GM18517 (cell line): ENCODE measurements around the gene TTC9B.
"Not testable (repeated sequence)": the region's sequence is repeated elsewhere in the genome, so short reads cannot be mapped to it uniquely, and the experiment has no call there.

ENCODE experiments used
- ATAC-seq: cut with Tn5 transposase; IDR thresholded peaks from one replicate; pipeline ENCODE4 v1.9.1; 2021; ENCODE audit warnings: mild to moderate bottlenecking, moderate library complexity; ENCODE audit not compliant: unreplicated experiment

Gene TTC9B

GRCh38 chr19:40233811-40234389 is 15.7 kb upstream of the TTC9B start:
- no peak for ATAC-seq

- no peak for ATAC-seq
Observed at GRCh38 chr19:40232949-40233810, 15.0 kb upstream of the TTC9B start.

GRCh38 chr19:40232479-40232878 is 14.3 kb upstream of the TTC9B start:
- ATAC-seq: no peak

GRCh38 chr19:40231544-40232424 is 13.6 kb upstream of the TTC9B start:
- ATAC-seq: no peak

DNA sequence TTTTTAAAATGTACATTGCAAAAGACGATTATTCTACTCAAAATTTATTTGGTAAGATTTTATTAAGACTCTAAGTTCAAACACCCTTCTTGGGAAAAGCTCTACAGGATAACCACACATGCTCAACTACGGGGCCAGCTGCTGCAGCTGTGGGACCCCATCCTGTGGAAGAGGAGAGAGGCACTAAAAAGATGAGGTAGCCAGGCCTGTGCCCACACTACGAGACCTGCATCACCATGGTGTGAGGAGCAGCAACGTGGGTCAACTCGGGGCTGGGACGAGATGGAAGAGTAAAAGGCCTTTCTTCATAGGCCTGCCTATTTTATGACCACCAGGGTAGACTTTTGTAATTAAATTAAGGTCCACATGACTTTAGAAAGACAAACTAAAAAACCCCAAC is 12.9 kb upstream of the TTC9B start:
- ATAC-seq: no peak

DNA sequence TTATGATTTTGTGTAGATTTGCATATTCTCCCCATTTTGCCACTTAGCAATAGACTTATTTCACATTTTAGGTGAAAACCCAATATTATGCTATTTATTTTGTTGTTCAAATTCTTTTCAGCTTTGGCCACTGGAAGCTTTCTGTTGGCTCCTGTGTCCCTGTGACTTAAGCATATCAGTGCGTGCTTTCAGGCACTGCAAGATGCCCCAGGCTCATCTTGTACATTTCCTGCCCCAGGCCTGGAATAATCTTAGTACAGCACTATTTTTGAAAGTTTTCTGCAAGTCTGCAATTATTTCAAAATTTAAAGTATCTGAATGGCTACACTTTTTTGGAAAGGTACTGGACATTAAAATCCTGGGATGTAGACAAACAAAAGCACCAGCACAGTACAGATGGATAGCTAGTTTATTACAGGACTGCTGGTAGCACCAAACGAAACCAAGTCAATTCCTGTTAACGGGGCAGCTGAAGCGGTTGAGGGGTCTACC is 11.8 kb upstream of the TTC9B start:
- ATAC-seq: no peak

DNA sequence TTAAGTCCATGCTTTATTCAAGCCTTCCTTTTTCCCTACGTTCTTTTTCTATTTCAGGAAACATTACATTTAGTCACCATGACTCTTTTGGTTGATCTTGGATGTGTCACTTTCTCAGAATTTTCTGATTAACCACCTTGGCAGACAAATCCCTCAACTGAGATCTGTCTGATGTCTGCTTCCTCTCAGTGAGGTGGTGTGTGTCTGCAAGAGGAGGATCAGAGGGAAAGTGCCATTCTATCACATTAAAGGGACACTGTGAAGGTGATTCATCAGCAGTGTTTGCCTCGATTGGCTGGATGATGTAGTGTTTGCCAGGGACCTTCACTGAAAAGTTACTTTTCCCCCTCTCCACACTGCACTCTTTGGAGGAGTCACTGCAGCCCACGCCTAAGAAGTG is 11.3 kb upstream of the TTC9B start:
- ATAC-seq: no peak

- no peak for ATAC-seq
Observed at GRCh38 chr19:40228863-40229262, 10.7 kb upstream of the TTC9B start.

- ATAC-seq: no peak
Observed at GRCh38 chr19:40228346-40228745, 10.2 kb upstream of the TTC9B start.

- no peak for ATAC-seq
Observed at GRCh38 chr19:40225440-40226305, 7.5 kb upstream of the TTC9B start.

- no peak for ATAC-seq
Observed at GRCh38 chr19:40224342-40225150, 6.4 kb upstream of the TTC9B start.

- ATAC-seq: no peak
Observed at GRCh38 chr19:40223135-40223822, 5.1 kb upstream of the TTC9B start.

DNA sequence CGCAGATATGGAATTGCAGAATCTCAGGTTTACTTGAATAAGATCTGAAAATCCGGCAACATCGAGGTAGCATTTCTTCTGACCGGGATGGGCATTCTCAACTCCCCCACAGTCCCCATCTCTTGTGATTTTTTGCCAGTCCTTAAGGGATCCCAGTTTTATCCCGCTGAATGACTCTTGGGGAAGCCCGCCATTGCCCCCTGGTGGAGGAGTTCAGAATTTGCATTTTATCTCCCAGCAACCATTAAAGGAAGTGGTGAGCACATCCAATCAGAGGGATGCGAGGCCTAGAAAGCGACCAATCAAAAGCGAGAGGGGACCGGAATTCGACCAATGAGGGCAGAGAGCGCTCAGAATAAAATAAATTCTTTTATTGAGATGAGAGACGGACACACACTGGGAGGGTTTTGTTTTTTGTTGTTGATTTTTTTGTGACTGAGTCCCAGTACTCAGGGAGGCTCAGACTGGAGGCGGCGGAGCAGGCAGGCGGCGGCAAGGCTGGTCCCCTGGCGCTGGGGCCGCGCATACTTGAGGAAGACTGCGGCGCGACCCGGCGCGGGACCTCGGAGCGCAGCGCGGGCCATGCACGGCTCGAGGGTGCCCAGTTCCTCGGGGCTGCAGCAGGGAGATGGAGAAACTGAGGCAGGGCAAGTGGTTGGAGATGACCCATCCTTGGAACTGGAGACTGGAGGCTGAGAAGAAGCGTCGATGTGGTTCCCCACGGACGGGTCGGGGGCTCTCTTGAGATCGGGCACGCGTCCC is 3.9 kb upstream of the TTC9B start:
- no peak for ATAC-seq

DNA sequence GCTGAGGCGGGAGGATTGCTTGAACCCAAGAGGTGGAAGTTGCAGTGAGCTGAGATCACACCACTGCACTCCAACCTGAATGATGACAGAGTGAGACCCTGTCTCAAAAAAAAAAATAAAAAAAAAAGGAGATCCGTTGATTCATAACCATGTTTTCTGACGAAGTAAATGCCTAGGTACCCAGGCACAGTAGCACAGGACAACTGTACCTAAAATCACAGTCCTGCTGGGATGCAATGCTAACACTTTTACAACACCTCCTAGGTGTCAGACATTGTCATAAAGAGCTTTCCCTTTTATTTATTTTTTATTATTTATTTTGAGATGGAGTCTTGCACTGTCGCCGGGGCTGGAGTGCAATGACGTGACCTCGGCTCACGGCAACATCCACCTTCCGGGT is 2.5 kb upstream of the TTC9B start:
- no peak for ATAC-seq

- ATAC-seq: no peak
Observed at GRCh38 chr19:40219721-40220276, 1.6 kb upstream of the TTC9B start.

DNA sequence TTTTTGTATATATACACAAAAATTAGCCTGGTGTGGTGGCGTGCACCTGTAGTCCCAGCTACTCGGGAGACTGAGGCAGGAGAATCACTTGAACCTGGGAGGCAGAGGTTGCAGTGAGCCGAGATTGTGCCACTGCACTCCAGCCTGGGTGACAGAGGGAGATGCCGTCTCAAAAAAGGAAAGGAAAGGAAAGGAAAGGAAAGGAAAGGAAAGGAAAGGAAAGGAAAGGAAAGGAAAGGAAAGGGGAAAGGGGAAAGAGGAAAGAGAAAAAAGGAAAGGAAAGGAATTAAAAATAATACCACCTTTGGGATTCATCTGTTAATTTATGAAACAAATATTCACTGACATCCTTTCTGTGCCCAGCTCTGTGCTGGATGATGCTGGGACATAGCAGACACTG is 845 bp upstream of the TTC9B start:
- not testable (repeated sequence) for ATAC-seq

GRCh38 chr19:40217027-40217810 is 965 bp downstream of the TTC9B start:
- no peak for ATAC-seq

DNA sequence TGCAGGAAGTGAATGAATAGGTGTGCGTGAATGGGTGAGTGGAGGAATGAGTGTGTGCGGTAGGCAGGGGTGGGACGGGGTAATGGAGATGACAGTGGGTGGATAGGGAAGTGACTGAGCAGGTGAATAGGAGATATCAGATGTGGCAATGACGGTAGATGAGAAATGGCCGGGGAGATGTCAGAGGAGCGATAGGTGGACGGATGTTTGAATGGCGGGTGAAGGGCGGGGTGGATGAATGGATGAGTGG is 1.5 kb downstream of the TTC9B start:
- no peak for ATAC-seq
